ENCODE data around the gene ZC3H8. TPM values are rescaled to one million over a fixed set of nuclear protein-coding genes. Genes with fewer than 3 reads are reported as not detected.
"Not testable (repeated sequence)": the region's sequence is repeated elsewhere in the genome, so short reads cannot be mapped to it uniquely, and the experiment has no call there.

The ZC3H8 gene
- total RNA-seq, 2 donors from 2014 or later, result 6.0 to 8.1 TPM

GRCh38 chr2:112268547-112268946, 13.7 kb upstream of the ZC3H8 start:
- DNase-seq (ENCODE audit: low spot score), result no peak
- intact Hi-C loops (cut with DNase I), result loop anchor here in 1 of 2 donors (10.0 kb wide), 1 partner anchor 166 kb away; the partner anchor contains the start of gene RGPD8

DNA sequence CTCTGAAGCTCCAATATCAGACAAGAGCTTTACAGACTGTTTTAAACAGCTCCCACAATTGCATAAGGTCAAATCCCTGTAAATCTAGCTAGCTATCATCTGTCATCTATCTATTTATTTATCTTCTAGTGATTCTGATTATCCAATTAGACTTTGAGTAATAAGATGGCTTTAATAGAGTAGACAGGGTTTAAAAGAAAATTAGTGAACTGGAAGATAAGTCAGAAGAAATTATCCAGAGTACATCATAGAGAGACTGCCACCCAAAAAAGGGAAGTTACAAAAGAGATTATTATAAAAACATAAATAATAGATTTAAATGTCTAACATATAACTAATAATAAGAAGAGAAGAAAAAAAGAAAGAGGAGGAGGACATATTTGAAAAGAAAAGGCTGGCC, 8.0 kb upstream of the ZC3H8 start:
- no peak for DNase-seq (ENCODE audit: low spot score)

GRCh38 chr2:112260295-112260625, 5.4 kb upstream of the ZC3H8 start:
- intact Hi-C loops (cut with DNase I), result loop anchor here in 1 of 2 donors (10.0 kb wide), 1 partner anchor 175 kb away; the partner anchor contains the start of gene RGPD8
- DNase-seq (ENCODE audit: low spot score), result no peak

More for the DNA sequence above, 8.0 kb upstream of the ZC3H8 start:
- intact Hi-C loops (cut with DNase I), result loop anchor here in 1 of 2 donors (10.0 kb wide), 1 partner anchor 172 kb away; the partner anchor contains the start of gene RGPD8

GRCh38 chr2:112259509-112260294, 4.9 kb upstream of the ZC3H8 start:
- peak; percentile 96 for DNase-seq (ENCODE audit: low spot score)

DNA sequence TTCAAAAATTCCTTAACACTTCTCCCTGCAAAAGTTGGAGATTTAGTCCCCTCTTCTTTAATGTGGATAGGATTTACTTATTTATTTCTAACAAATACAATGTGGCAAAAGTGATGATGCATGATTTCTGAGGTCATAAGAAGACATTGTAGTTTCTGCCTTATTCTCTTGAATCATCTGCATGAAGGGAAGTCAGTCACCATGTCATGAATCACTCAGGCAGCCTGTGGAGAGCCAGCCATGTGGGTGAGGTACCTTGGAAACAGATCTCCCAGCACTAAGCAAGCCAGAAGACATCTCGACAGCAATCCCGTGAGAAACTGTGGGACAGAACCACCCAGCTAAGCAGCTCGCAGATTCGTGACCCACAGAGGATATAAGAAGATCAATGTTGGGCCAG, 2.7 kb upstream of the ZC3H8 start:
- intact Hi-C loops (cut with DNase I), result loop anchor here in 1 of 2 donors (10.0 kb wide), 1 partner anchor 113 kb away; no protein-coding TSS in a partner anchor
- DNase-seq (ENCODE audit: low spot score), result no peak

More at GRCh38 chr2:112259509-112260294, 4.9 kb upstream of the ZC3H8 start:
- intact Hi-C loops (cut with DNase I), result loop anchor here (10.0 kb wide), 2 partner anchors 115 to 175 kb away; partner anchors contain the start of gene RGPD8 (in 1 of the 2)

DNA sequence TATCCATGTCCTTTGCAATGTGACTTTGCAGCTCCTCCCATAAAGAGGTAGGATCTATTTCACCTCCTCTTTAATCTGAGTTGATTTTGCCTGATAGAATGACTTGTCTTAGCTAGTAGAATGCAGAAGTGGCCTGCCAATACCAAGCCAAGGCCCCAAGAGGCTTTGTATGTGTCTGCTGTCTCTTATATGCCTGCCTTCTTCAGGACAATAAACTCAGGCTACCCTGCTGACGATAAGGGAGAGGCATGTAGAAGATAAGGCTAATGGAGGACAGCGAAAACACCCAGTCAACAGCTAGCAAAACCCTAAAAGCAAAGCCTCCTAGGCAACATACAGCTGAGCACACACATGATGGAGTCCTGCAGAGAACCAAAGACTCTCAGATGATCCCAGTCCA, 1.8 kb upstream of the ZC3H8 start:
- DNase-seq (ENCODE audit: low spot score), result no peak
- intact Hi-C loops (cut with DNase I), result loop anchor here in 1 of 2 donors (10.0 kb wide), 1 partner anchor 112 kb away; no protein-coding TSS in a partner anchor

DNA sequence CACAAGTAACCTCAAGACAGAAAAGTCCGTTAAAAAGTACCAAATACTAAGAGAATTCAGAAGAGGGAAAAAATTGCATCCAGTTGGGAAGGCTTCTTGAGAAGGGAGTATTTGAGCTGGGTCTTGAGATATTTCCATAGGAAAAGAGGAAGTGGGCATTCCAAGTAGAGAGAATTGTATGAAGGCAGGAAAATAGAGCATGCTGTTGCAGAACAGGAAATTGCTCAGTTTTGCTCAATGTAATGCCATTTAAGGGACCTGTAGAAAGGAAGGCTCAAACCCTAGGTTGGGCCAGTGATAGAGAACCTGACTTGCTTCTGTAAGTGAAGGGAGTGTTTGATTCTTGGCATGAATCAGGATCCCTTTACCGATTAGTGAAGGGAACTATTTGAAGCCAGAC, 1.0 kb upstream of the ZC3H8 start:
- no peak for DNase-seq (ENCODE audit: low spot score)
- intact Hi-C loops (cut with DNase I), result loop anchor here in 1 of 2 donors (10.0 kb wide), 1 partner anchor 111 kb away; no protein-coding TSS in a partner anchor

DNA sequence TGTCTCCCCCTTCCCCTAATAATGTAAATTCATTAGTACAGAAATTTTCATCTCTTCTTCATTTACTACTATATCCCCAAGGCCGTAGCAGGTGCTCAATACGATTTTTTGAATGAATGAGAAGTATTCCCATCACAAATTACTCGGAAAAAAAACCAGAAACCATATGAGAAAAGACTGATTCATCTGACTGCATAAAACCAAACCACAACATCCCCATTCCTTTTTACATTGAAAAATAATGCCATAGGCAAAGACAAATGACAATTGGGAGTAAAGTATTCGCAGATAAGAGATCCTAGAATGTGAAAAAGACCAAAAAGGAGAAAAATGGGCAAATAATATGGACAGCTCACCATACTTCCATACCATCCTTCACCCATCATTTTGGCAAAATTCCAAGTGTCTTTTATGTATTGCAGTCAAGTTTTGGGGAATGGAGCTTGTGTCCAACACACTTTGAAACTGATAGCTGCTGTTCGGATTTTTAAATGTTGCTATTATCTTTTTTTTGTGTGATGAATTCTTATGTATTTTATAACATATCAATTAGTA, 1.5 kb downstream of the ZC3H8 start:
- no peak for DNase-seq (ENCODE audit: low spot score)
- intact Hi-C loops (cut with DNase I), result loop anchor here in 1 of 2 donors (10.0 kb wide), 1 partner anchor 109 kb away; no protein-coding TSS in a partner anchor

- intact Hi-C loops (cut with DNase I), result loop anchor here in 1 of 2 donors (10.0 kb wide), 1 partner anchor 106 kb away; no protein-coding TSS in a partner anchor
Measured at GRCh38 chr2:112251271-112251670, 3.6 kb downstream of the ZC3H8 start.

DNA sequence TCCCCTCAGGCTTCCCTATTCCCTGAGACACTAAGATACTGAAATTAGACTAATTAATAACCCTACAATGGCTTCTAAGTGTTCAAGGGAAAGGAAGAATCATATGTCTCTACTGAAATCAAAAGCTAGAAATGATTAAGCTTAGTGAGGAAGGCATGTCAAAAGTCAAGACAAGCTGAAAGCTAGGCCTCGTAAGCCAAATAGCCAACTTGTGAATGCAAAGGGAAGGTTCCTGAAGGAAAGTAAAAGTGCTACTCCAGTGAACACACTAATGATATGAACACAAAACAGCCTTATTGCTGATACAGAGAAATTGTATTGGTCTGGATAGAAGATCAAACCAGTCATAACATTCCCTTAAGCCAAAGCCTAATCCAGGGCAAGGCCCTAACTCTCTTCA, 10.0 kb downstream of the ZC3H8 start:
- intact Hi-C loops (cut with DNase I), result no loop called here
- DNase-seq (ENCODE audit: low spot score), result no peak

More at GRCh38 chr2:112251271-112251670, 3.6 kb downstream of the ZC3H8 start:
- DNase-seq (ENCODE audit: low spot score), result no peak

GRCh38 chr2:112243233-112243632, 11.6 kb downstream of the ZC3H8 start:
- intact Hi-C loops (cut with DNase I), result no loop called here

GRCh38 chr2:112242384-112242783, 12.5 kb downstream of the ZC3H8 start:
- intact Hi-C loops (cut with DNase I), result no loop called here
- no peak for DNase-seq (ENCODE audit: low spot score)

More at GRCh38 chr2:112243233-112243632, 11.6 kb downstream of the ZC3H8 start:
- DNase-seq (ENCODE audit: low spot score), result no peak

DNA sequence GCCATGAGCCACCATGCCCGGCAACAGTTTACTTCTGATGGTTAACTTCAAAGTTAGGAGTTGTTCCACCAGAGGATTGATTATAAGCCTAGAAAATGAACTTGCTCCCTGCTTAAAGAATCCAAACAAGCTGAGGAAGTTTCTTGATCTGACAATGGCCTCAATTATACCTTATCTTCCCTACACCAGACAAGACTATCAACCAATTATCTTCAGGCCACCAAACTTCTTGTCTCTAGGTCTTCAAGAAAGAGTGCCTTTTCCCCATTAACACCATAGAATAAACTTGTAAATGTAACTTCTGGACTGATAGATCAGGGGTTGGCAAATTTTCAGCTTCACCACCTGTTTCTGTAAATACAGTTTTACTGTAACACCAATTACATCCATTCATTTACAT, 15.0 kb downstream of the ZC3H8 start:
- DNase-seq (ENCODE audit: low spot score), result no peak
- intact Hi-C loops (cut with DNase I), result no loop called here

- intact Hi-C loops (cut with DNase I), result no loop called here
- no peak for DNase-seq (ENCODE audit: low spot score)
Measured at GRCh38 chr2:112230371-112230770, 24.5 kb downstream of the ZC3H8 start.

DNA sequence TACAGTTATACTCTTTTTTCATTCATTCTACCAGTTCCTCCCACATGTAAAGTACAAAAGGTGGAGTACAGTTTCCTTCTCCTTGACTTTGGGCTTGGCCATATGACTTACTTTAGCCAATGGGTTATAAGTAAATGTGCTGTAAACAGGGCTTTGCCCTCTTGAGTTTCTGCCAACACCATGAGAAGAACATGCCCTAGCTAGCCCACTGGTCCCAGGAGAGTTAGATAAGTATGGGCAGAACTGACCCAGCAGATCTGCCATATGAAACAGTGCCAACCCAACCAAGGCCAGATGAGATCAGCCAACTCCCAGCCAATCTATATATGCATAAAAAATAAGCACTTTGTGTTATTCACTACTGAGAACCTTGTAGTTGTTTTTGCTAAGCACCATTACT, 25.5 kb downstream of the ZC3H8 start:
- intact Hi-C loops (cut with DNase I), result no loop called here
- DNase-seq (ENCODE audit: low spot score), result no peak

DNA sequence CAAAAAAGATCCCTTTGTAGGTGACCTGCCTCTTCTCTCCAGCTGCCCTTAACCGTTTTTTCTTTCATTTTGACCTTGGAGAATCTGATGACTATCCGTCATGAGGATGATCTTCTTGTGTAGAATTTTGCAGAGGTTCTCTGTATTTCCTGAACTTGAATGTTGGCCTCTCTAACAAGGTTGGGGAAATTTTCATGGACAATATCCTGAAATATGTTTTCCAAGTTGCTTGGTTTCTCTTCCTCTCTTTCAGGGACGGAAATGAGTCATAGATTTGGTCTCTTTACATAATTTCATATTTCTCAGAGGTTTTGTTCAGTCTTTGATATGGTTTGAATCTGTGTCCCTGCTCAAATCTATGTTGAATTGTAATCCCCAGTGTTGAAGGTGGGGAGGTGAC, 34.0 kb downstream of the ZC3H8 start:
- DNase-seq (ENCODE audit: low spot score), result no peak
- intact Hi-C loops (cut with DNase I), result no loop called here

DNA sequence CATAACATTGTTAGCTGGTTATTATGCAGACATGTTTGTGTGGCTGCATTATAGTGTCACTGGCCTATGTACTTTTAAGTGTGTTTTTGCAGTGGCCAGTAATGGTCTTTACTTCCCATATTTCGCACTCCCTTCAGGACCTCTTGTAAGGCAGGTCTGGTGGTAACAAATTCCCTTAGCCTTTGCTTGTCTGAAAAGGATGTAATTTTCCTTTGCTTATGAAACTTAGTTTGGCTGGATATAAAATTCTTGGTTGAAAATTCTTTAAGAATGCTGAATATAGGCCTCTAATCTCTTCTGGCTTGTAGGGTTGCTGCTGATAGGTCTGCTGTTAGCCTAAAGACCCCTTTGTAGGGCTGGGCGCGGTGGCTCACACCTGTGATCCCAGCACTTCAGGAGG, 34.7 kb downstream of the ZC3H8 start:
- intact Hi-C loops (cut with DNase I), result no loop called here
- DNase-seq (ENCODE audit: low spot score), result no peak

- intact Hi-C loops (cut with DNase I), result no loop called here
- no peak for DNase-seq (ENCODE audit: low spot score)
Measured at GRCh38 chr2:112217854-112218253, 37.0 kb downstream of the ZC3H8 start.

DNA sequence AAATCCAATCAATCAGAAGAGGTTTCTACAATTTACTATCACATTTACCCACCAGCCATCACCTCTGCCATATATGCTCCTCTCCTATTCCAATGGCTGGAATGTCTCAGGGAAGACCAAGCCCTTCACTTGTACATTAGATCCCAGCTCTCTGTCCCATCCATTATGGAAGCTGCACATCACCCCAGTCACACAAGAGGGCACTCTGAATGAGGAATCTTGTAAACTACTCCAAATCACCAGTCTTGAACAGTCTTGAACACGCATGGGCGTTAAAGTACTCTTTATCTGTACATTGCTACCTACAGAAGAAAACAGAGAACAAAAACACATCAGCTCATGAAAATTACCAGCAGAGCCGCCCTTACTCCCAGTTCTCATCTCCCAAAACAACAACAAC, 38.7 kb downstream of the ZC3H8 start:
- intact Hi-C loops (cut with DNase I), result no loop called here
- DNase-seq (ENCODE audit: low spot score), result no peak

- intact Hi-C loops (cut with DNase I); DNase-seq (ENCODE audit: low spot score): not testable (repeated sequence)
Measured at GRCh38 chr2:112207905-112208304, 46.9 kb downstream of the ZC3H8 start.
